Psoas muscle (tissue), 8 donors: ENCODE measurements around the gene VEGFC. TPM values are rescaled to one million over a fixed set of nuclear protein-coding genes. Genes with fewer than 3 reads are reported as not detected.

Experiments used
- ATAC-seq, 4 donors: fragments of 200-7000 bp; cut with Tn5 transposase; one replicate each; pipeline ENCODE4 v1.9.1; 2020; ENCODE audit warnings: moderate library complexity in 3 of 4, mild to moderate bottlenecking in 2 of 4
- DNase-seq, 2 donors: peaks; one replicate each; pipeline ENCODE4 v3.0.0-alpha.2; 2020
- H3K27ac ChIP-seq: fragments of 200-600 bp; one replicate; pipeline ENCODE4 v1.8.0; 2022
- H3K27me3 ChIP-seq, 3 donors: fragments of 200-600 bp in 1 of 3; one replicate each; pipeline versions ENCODE4 v1.6.1 to v1.8.0; 2013 to 2022; ENCODE audit warnings: low read length in 2 of 3, mild to moderate bottlenecking in 2 of 3, moderate library complexity in 1 of 3; ENCODE audit not compliant: insufficient read depth in 3 of 3
- H3K36me3 ChIP-seq, 2 donors: fragments of 200-600 bp in 1 of 2; one replicate each; pipeline versions ENCODE4 v1.6.1 to v1.8.0; 2013 to 2022; ENCODE audit warnings: low read depth in 1 of 2, mild to moderate bottlenecking in 1 of 2, moderate library complexity in 1 of 2; ENCODE audit not compliant: insufficient read depth in 1 of 2
- H3K4me1 ChIP-seq: fragments of 200-600 bp; one replicate; pipeline ENCODE4 v1.8.0; 2022
- H3K4me3 ChIP-seq: fragments of 200-600 bp; one replicate; pipeline ENCODE4 v1.8.0; 2022; ENCODE audit warnings: mild to moderate bottlenecking
- H3K9me3 ChIP-seq: fragments of 200-600 bp; one replicate; pipeline ENCODE4 v1.8.0; 2022
- CTCF ChIP-seq: fragments of 200-600 bp; IDR thresholded peaks from one replicate; pipeline ENCODE4 v1.8.0; 2022; ENCODE audit warnings: antibody characterized with exemption
- WGBS, 3 donors: extraction: QIAGEN DNeasy Blood & Tissue Kit; methylation state at CpG; one replicate each; pipeline versions ENCODE4 v1.1.6 to v1.1.7; 2013; 5-methylcytosine and 5-hydroxymethylcytosine counted together
- intact Hi-C, 2 donors: fragments of 100-400 bp; cut with DNase I; formaldehyde crosslinking; loops; one replicate each; pipeline versions ENCODE4 v1.11.0 to v1.14.2; 2022
- polyA plus RNA-seq, 3 donors: library from polyadenylated mRNA; stranded (reverse); fragments of 200-250 nt; gene quantifications; one replicate each; pipeline ENCODE4 v1.2.3, GENCODE V29; 2013
- total RNA-seq, 4 donors: library from RNA; stranded (reverse); fragmentation: NEBNext Ultra II Directional in 2 of 4; extraction: Animal tissue kit (Norgen Biotek cat#: 25700) in 2 of 4; gene quantifications; one replicate each; pipeline versions ENCODE4 v1.2.1 to v1.2.4, GENCODE V29; 2021 to 2023
- donor health status: healthy with polysubstance abuse.
- donor health status: DM: no; HTN: no; CAD: no; lungs with moderate emphysema.
- donor health status: Bipolar disorder and iron deficiency.
- donor health status: healthy.
- donor health status: DM: yes; HTN: yes; CAD: no.
- donor health status: DM: no; HTN: no; CAD: no.
- donor health status: DM: no; HTN: no; CAD: no.
- donor health status: DM: yes; HTN: yes; CAD: no.

VEGFC gene
- total and polyA plus RNA-seq, 7 donors = 1.8 to 7.0 (median 3.0) TPM

DNA sequence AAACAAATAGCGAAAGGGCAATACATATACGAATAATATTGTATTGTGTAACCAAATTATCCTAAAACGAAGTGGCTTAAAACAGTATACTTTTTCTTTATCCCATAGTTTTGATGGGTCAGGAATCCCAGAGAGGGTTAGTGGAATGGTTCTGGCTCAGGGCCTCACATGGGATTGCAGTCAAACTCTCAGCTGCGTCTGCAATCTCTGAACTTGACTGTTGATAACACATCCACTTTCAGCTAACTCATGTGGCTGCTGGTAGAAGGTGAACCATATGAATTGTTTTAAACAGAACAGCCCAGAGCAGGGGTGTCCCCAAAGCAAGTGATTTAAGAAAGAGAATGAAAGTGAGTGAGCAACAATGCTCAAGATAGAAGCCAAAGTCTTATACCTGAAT is 127.8 kb downstream of the VEGFC start:
- H3K4me3 ChIP-seq = no peak overlapping the region
- H3K4me1 ChIP-seq = no peaks in the 10 kb centered on the region
- no peaks in the 10 kb centered on the region for H3K9me3 ChIP-seq
- H3K36me3 ChIP-seq = no peaks in the 10 kb centered on the region
- no peak for TF ChIP-seq CTCF
- no peak overlapping the region for H3K27ac ChIP-seq
- intact Hi-C loops = no loop called here
- WGBS, 3 donors = 85 to 89% (median 88%) methylated on average over 4 of the region's 4 CpGs
- no peaks in the 10 kb centered on the region for H3K27me3 ChIP-seq
- DNase-seq (no peak), ATAC-seq (no peak)

DNA sequence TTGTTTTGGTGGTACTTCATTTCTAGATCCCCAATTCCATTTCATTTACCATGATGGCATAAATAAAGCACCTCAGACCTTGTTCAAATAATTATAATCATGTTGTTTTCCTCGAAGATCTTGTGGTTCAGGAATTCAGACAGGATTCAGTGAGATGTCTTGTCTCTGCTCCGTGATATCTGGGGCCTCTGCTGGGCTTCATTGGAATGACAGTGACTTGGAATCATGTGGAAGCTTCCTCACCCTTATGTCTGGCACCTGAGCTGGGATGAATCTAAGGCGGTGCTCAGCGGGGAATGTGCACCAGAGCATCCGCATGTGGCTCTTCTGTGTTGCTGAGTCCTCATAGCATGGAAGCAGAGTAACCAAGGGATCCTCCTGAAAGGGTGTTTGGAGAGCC is 132.2 kb downstream of the VEGFC start:
- DNase-seq (no peak), ATAC-seq (no peak)
- H3K9me3 ChIP-seq = no peaks in the 10 kb centered on the region
- no peaks in the 10 kb centered on the region for H3K4me1 ChIP-seq
- no peak overlapping the region for H3K27ac ChIP-seq
- intact Hi-C loops = no loop called here
- no peak for TF ChIP-seq CTCF
- no peaks in the 10 kb centered on the region for H3K27me3 ChIP-seq
- H3K4me3 ChIP-seq = no peak overlapping the region
- no peaks in the 10 kb centered on the region for H3K36me3 ChIP-seq
- WGBS, 3 donors = 77 to 84% (median 83%) methylated on average over 5 of the region's 5 CpGs

DNA sequence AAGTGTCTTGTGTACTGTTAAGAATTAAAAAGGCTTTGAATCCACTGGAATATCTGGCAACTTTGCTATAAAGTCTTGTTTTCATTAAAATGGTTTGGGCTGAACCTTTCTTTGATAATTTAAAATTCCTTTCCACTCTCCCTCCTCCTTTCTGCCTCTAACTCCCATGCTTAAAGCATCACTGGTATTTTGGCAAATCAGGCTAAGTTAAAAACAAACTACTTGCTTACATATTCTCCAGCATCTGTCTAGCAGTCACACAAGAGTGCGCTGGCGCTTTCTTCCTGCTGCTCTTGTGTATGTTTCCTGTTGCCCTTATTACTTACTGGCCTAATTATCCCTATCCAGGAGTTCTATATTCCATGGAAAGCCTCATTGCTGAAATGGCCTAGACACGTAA is 136.6 kb downstream of the VEGFC start:
- intact Hi-C loops = no loop called here
- Histone ChIP-seq H3K36me3 (no peaks in the 10 kb centered on the region), H3K4me1 (no peaks in the 10 kb centered on the region), H3K4me3 (no peak overlapping the region), H3K27ac (no peak overlapping the region), H3K27me3 (no peaks in the 10 kb centered on the region), H3K9me3 (no peaks in the 10 kb centered on the region)
- ATAC-seq = no peak
- no peak for TF ChIP-seq CTCF
- WGBS, 3 donors = 90 to 96% (median 93%) methylated on average over 3 of the region's 3 CpGs
- no peak for DNase-seq

GRCh38 chr4:176654565-176655216 is 138.0 kb downstream of the VEGFC start:
- Histone ChIP-seq H3K9me3 (no peaks in the 10 kb centered on the region), H3K4me3 (no peak overlapping the region), H3K4me1 (no peaks in the 10 kb centered on the region), H3K27me3 (no peaks in the 10 kb centered on the region), H3K36me3 (no peaks in the 10 kb centered on the region), H3K27ac (no peak overlapping the region)
- TF ChIP-seq CTCF = no peak
- DNase-seq = no peak
- no peak for ATAC-seq
- WGBS, 3 donors = 61 to 69% (median 65%) methylated on average over 7 of the region's 7 CpGs
- intact Hi-C loops = no loop called here
